ENCODE data around the gene GLP1R.

Gene GLP1R

GRCh38 chr6:39065561-39065960, 17.0 kb downstream of the GLP1R start:
- DNase-seq = no peak

GRCh38 chr6:39068391-39068790, 19.8 kb downstream of the GLP1R start:
- DNase-seq = no peak

- no peak for DNase-seq
These were observed 24.2 kb downstream of the GLP1R start for GRCh38 chr6:39072830-39073229.

- DNase-seq = no peak
These were observed 25.1 kb downstream of the GLP1R start for GRCh38 chr6:39073471-39074355.

GRCh38 chr6:39074486-39074885, 25.9 kb downstream of the GLP1R start:
- no peak for DNase-seq

- no peak for DNase-seq
These were observed 26.6 kb downstream of the GLP1R start for GRCh38 chr6:39075010-39075686.

GRCh38 chr6:39075807-39076622, 27.4 kb downstream of the GLP1R start:
- DNase-seq = no peak

- DNase-seq = no peak
These were observed 28.3 kb downstream of the GLP1R start for GRCh38 chr6:39076623-39077535.

GRCh38 chr6:39077882-39078594, 29.5 kb downstream of the GLP1R start:
- no peak for DNase-seq

DNA sequence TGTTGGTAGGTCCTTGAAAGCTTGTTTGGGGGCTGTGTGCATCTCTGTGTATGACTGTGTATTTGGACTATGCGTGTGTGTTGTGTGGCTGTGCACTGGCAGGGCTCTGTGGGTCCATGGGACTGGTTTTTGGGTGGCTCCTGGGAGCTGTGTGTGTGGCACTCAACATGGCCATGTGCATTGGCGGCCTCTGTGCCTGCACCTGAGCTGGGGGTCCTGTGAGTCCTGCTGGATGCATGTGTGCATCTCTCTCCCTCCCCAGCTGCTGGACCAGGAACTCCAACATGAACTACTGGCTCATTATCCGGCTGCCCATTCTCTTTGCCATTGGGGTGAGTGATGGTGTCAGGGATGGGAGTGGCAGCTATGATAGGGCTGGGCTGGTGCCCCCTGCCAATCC, 30.1 kb downstream of the GLP1R start:
- no peak for DNase-seq

GRCh38 chr6:39079197-39080125, 30.9 kb downstream of the GLP1R start:
- DNase-seq = no peak

- no peak for DNase-seq
These were observed 31.8 kb downstream of the GLP1R start for GRCh38 chr6:39080246-39080875.

DNA sequence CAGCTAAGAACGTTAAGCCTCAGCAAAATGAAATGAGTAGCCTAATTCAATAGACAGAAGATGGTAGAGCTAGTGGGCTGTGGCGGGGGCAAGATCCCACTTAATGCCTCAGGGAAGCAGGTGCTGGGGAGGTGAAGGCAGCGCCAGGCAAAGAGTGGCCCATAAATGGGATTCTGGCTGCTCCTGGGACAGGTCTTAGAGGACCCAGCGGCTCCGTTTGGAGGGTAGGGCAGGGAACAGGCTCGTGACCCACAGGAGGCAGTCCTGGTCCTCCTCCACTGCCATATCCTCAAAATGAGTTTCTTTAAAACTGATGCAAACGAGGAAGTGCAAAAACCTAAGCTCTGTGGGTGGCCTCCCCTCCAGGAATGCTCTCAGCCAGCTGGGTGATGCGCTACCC, 33.7 kb downstream of the GLP1R start:
- DNase-seq = no peak

- no peak for DNase-seq
These were observed 34.7 kb downstream of the GLP1R start for GRCh38 chr6:39083231-39083634.

DNA sequence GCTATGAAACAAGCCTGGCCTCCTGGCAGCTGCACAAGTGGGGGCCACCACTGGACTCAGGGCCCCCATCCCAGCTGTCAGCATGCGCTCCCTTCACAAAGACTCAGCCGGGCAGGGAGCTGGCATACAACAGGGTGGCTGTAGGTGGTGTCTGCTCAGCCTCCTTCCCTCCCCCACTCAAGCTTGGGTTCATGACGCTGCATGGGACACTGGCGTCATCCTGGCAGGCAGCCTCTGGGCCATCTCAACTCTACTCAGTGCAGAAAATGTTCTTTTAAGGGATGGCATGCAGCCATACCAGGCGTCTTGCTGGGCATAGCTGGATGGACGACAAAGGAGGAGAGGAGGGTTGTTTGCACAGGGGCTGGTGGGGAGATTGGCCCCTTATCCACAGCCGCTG, 35.9 kb downstream of the GLP1R start:
- DNase-seq = no peak

DNA sequence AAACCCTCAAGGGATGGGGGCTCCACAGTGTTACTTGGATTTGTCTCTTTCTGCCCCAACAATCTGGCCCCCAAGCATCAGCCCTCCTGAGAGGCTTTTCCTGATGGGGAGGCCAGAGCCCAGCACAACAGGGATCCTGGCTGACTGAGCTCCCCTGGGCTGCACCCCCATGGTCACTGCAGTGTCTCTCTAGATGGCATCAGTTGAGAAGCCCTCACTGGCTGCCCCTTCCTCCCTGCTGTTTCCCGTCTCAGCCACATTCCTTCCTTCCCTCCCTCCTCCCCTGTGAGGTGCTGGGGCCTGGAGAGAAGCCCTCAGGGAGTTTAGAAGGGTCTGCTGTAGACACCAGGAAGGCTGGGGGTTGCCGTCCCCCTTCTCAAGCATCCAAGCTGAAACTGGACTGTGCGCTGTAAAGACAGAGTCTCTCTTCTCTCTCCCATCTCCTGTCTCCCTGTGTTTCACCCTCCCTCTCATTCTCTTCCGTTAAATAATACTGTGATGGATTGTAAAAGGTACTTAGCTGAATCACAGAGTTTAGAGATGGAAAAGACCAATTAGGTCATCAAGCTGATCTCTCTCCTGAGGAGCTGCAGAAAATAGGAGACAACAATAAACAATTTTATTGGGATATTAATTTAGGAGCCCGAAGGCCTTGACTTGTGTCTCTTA, 36.7 kb downstream of the GLP1R start:
- no peak for DNase-seq

DNA sequence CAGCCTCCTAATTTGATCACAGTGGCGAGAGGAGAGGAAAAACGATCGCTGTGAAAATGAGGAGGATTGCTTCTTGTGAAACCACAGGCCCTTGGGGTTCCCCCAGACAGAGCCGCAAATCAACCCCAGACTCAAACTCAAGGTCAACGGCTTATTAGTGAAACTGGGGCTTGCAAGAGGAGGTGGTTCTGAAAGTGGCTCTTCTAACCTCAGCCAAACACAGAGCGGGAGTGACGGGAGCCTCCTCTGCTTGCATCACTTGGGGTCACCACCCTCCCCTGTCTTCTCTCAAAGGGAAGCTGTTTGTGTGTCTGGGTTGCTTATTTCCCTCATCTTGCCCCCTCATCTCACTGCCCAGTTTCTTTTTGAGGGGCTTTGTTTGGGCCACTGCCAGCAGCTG, 37.7 kb downstream of the GLP1R start:
- no peak for DNase-seq

DNA sequence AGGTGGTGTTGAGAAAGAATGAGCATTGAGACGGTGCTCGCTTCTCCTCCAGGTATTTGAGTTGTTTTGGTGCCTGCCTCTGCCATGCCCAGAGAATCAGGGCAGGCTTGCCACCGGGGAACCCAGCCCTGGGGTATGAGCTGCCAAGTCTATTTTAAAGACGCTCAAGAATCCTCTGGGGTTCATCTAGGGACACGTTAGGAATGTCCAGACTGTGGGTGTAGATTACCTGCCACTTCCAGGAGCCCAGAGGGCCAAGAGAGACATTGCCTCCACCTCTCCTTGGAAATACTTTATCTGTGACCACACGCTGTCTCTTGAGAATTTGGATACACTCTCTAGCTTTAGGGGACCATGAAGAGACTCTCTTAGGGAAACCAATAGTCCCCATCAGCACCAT, 38.1 kb downstream of the GLP1R start:
- DNase-seq = no peak

- DNase-seq = no peak
These were observed 38.6 kb downstream of the GLP1R start for GRCh38 chr6:39087197-39087596.

DNA sequence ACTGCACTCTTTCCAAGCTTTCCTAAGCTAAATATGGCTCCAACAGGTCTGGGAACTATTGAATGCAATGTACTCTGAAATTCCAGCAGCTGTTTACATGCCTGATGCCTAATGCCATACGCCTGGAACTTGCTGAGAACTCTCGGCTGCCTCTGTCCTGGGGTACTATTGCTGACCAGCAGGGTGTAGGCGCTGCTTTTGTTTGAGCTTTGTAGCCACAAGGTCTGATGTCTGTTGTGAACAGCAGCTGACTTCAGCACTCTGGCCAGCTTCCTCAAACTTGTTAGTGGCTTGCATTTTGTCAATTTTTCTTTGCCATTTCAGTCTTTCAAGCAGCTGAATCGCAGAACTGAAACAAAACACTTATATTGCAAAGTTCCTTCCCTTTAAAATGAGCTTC, 39.8 kb downstream of the GLP1R start:
- no peak for DNase-seq

Measured in NCI-H187 treated with DMSO at 0.1 percent for 48 hours (cell line).